Measurements from ENCODE around the gene KLF11.

Gene KLF11

GRCh38 chr2:10006236-10007161 is 36.9 kb upstream of the KLF11 start:
- CTCF ChIA-PET = interaction anchor here (0.6 to 0.9 kb wide), 2 partner anchors 22 to 41 kb away, joined by 3 to 5 read pairs; no protein-coding TSS in a partner anchor
- POLR2A ChIA-PET = no interaction called here
- TF ChIP-seq FOXM1 (IDR thresholded peaks at IDR 0.05; ENCODE audit: borderline replicate concordance) (no peak), HDGF (IDR thresholded peaks at IDR 0.05; ENCODE audit: borderline replicate concordance) (no peak), CTBP1 (IDR thresholded peaks at IDR 0.05; ENCODE audit: borderline replicate concordance) (no peak), TARDBP (IDR thresholded peaks at IDR 0.05) (no peak), FOXK2 (IDR thresholded peaks at IDR 0.05) (no peak), PKNOX1 (IDR thresholded peaks at IDR 0.05) (no peak), NFRKB (IDR thresholded peaks at IDR 0.05) (no peak), ZNF384 (IDR thresholded peaks at IDR 0.05) (no peak), ELF4 (IDR thresholded peaks at IDR 0.05) (no peak), SUZ12 (IDR thresholded peaks at IDR 0.05) (no peak), LEF1 (IDR thresholded peaks at IDR 0.05; ENCODE audit: borderline replicate concordance) (no peak), SP1 (IDR thresholded peaks at IDR 0.05) (no peak), L3MBTL2 (conservative IDR thresholded peaks at IDR 0.05) (no peak), FOXA1 (IDR thresholded peaks at IDR 0.05) (no peak), BHLHE40 (IDR thresholded peaks at IDR 0.05; ENCODE audit: borderline replicate concordance) (no peak)
- DNase-seq (ENCODE audit: extremely low spot score) = no peak

GRCh38 chr2:10007435-10007834 is 35.9 kb upstream of the KLF11 start:
- ChIA-PET CTCF (no interaction called here), POLR2A (no interaction called here)
- no peak for DNase-seq (ENCODE audit: extremely low spot score)
- no peak for TF ChIP-seq ZNF384 (IDR thresholded peaks at IDR 0.05)
- no peak for TF ChIP-seq SUZ12 (IDR thresholded peaks at IDR 0.05)
- no peak for TF ChIP-seq PKNOX1 (IDR thresholded peaks at IDR 0.05)
- TF ChIP-seq LEF1 (IDR thresholded peaks at IDR 0.05; ENCODE audit: borderline replicate concordance) = no peak

- TF ChIP-seq L3MBTL2 (conservative IDR thresholded peaks at IDR 0.05) = no peak
- no peak for TF ChIP-seq BHLHE40 (IDR thresholded peaks at IDR 0.05; ENCODE audit: borderline replicate concordance)
- no peak for TF ChIP-seq ELF4 (IDR thresholded peaks at IDR 0.05)
- TF ChIP-seq HDGF (IDR thresholded peaks at IDR 0.05; ENCODE audit: borderline replicate concordance) = no peak
- TF ChIP-seq SP1 (IDR thresholded peaks at IDR 0.05) = no peak
- no peak for TF ChIP-seq ZNF384 (IDR thresholded peaks at IDR 0.05)
- ChIA-PET CTCF (interaction anchor here (1.3 kb wide), 1 partner anchor 24 kb away, joined by 4 read pairs; no protein-coding TSS in a partner anchor), POLR2A (interaction anchor here (1.2 kb wide), 1 partner anchor 165 kb away, joined by 3 read pairs; the partner anchor contains the start of gene TAF1B)
- DNase-seq (ENCODE audit: extremely low spot score) = no peak
Measured at GRCh38 chr2:10007921-10008808, 35.2 kb upstream of the KLF11 start.

GRCh38 chr2:10008809-10009176 is 34.6 kb upstream of the KLF11 start:
- DNase-seq (ENCODE audit: extremely low spot score) = no peak
- ChIA-PET CTCF (interaction anchor here (0.5 to 1.3 kb wide), 2 partner anchors 17 to 25 kb away, joined by 4 to 5 read pairs; no protein-coding TSS in a partner anchor), POLR2A (interaction anchor here (1.2 kb wide), 1 partner anchor 166 kb away, joined by 3 read pairs; the partner anchor contains the start of gene TAF1B)
- TF ChIP-seq ELF4 (IDR thresholded peaks at IDR 0.05) = no peak
- no peak for TF ChIP-seq HDGF (IDR thresholded peaks at IDR 0.05; ENCODE audit: borderline replicate concordance)
- no peak for TF ChIP-seq NFRKB (IDR thresholded peaks at IDR 0.05)
- TF ChIP-seq SP1 (IDR thresholded peaks at IDR 0.05) = no peak
- TF ChIP-seq PKNOX1 (IDR thresholded peaks at IDR 0.05) = no peak
- no peak for TF ChIP-seq LEF1 (IDR thresholded peaks at IDR 0.05; ENCODE audit: borderline replicate concordance)
- TF ChIP-seq FOXK2 (IDR thresholded peaks at IDR 0.05) = no peak
- no peak for TF ChIP-seq CTBP1 (IDR thresholded peaks at IDR 0.05; ENCODE audit: borderline replicate concordance)
- no peak for TF ChIP-seq ZNF384 (IDR thresholded peaks at IDR 0.05)

- POLR2A ChIA-PET = interaction anchor here (1.2 kb wide), 1 partner anchor 166 kb away, joined by 3 read pairs; the partner anchor contains the start of gene TAF1B
- TF ChIP-seq SUZ12 (IDR thresholded peaks at IDR 0.05) (no peak), FOXM1 (IDR thresholded peaks at IDR 0.05; ENCODE audit: borderline replicate concordance) (no peak), NFRKB (IDR thresholded peaks at IDR 0.05) (no peak), ELF4 (IDR thresholded peaks at IDR 0.05) (no peak), FOXK2 (IDR thresholded peaks at IDR 0.05) (no peak)
- DNase-seq (ENCODE audit: extremely low spot score) = no peak
- CTCF ChIA-PET = interaction anchor here (0.5 to 1.3 kb wide), 2 partner anchors 16 to 25 kb away, joined by 4 to 5 read pairs; no protein-coding TSS in a partner anchor
Measured at GRCh38 chr2:10009271-10009810, 34.0 kb upstream of the KLF11 start.

Measured in HEK293T (cell line).